IMR-90 (cell line): Measurements from ENCODE around the gene MYH13. TPM values are rescaled to one million over a fixed set of nuclear protein-coding genes. Genes with fewer than 3 reads are reported as not detected.

Experiments used
- ATAC-seq: fragments of 200-7000 bp; cut with Tn5 transposase; 2 replicates; pipeline ENCODE4 v1.9.1; 2020; ENCODE audit warnings: low read depth, mild to moderate bottlenecking, moderate library complexity
- BruUV-seq: library from RNA; stranded (reverse); fragments of 400-500 nt; replicated peaks from 2 replicates; lab custom pipeline; 2021; lab: Mats Ljungman, UMichigan
- CTCF ChIA-PET: fragments of 300-600 bp; formaldehyde crosslinking; extraction: SDS; loops from one replicate; lab custom pipeline; 2021; ENCODE audit warnings: antibody characterized with exemption; lab: Yijun Ruan, JAX
- POLR2A ChIA-PET: fragments of 300-600 bp; sonication (Branson Sonifier 250); formaldehyde crosslinking; loops from one replicate; lab custom pipeline; 2022; ENCODE audit warnings: antibody characterized with exemption; ENCODE audit not compliant: unreplicated experiment; lab: Charles Lee
- DNase-seq: peaks from one replicate; pipeline ENCODE4 v3.0.0; 2013
- H2AFZ ChIP-seq: replicated peaks from 2 replicates; pipeline ENCODE3; 2013; ENCODE audit warnings: low read length, mild to moderate bottlenecking; ENCODE audit not compliant: poor library complexity
- H2AK5ac ChIP-seq: 2 replicates; pipeline ENCODE4 v1.6.1; 2013; ENCODE audit warnings: low read depth, low read length, inconsistent platforms
- H2AK9ac ChIP-seq: replicated peaks from 2 replicates; pipeline ENCODE3; 2013; ENCODE audit warnings: mild to moderate bottlenecking, low read depth, low read length, moderate library complexity; ENCODE audit not compliant: poor library complexity
- H2BK120ac ChIP-seq: 2 replicates; pipeline ENCODE4 v1.6.1; 2013; ENCODE audit warnings: low read depth, low read length, inconsistent platforms
- H2BK15ac ChIP-seq: 3 replicates; pipeline ENCODE4 v1.6.1; 2013; ENCODE audit warnings: low read depth, low read length, inconsistent platforms
- H2BK20ac ChIP-seq: 2 replicates; pipeline ENCODE4 v1.6.1; 2013; ENCODE audit warnings: low read depth, mild to moderate bottlenecking, inconsistent platforms, low read length, moderate library complexity
- H2BK5ac ChIP-seq: 2 replicates; pipeline ENCODE4 v1.6.1; 2013; ENCODE audit warnings: mild to moderate bottlenecking, low read depth, low read length, inconsistent platforms; ENCODE audit not compliant: poor library complexity, severe bottlenecking
- H3K14ac ChIP-seq: replicated peaks from 2 replicates; pipeline ENCODE4 v1.6.1; 2013; ENCODE audit warnings: low read depth, low read length, inconsistent platforms
- H3K18ac ChIP-seq: 2 replicates; pipeline ENCODE4 v1.6.1; 2013; ENCODE audit warnings: low read depth, low read length, control low read depth
- H3K23ac ChIP-seq: 2 replicates; pipeline ENCODE4 v1.6.1; 2013; ENCODE audit warnings: low read depth, low read length, inconsistent platforms
- H3K27ac ChIP-seq: 2 replicates; pipeline ENCODE4 v1.5.1; 2013; ENCODE audit warnings: mild to moderate bottlenecking, control low read depth, low read length; ENCODE audit not compliant: insufficient read depth
- H3K27me3 ChIP-seq: 2 replicates; pipeline ENCODE4 v1.6.1; 2013; ENCODE audit warnings: low read length; ENCODE audit not compliant: control insufficient read depth, insufficient read depth
- H3K36me3 ChIP-seq: 2 replicates; pipeline ENCODE4 v1.6.1; 2013; ENCODE audit warnings: low read length, mixed read lengths; ENCODE audit not compliant: control insufficient read depth, insufficient read depth
- H3K4ac ChIP-seq: 2 replicates; pipeline ENCODE4 v1.6.1; 2013; ENCODE audit warnings: low read depth, low read length, inconsistent platforms
- H3K4me1 ChIP-seq: 2 replicates; pipeline ENCODE4 v1.6.1; 2013; ENCODE audit warnings: low read length, mixed read lengths; ENCODE audit not compliant: control insufficient read depth, insufficient read depth
- H3K4me2 ChIP-seq: 2 replicates; pipeline ENCODE4 v1.6.1; 2013; ENCODE audit warnings: low read depth, mild to moderate bottlenecking, control low read depth, low read length, moderate library complexity
- H3K4me3 ChIP-seq: 2 replicates; pipeline ENCODE4 v1.5.1; 2013; ENCODE audit warnings: low read depth, mild to moderate bottlenecking, control low read depth, low read length, moderate library complexity; ENCODE audit not compliant: insufficient read depth
- H3K56ac ChIP-seq: 2 replicates; pipeline ENCODE4 v1.6.1; 2013; ENCODE audit warnings: low read length, inconsistent platforms; ENCODE audit not compliant: insufficient read depth; ENCODE audit errors: extremely low read depth
- H3K79me1 ChIP-seq, 2 experiments: 2 replicates each; pipeline ENCODE4 v1.6.1; 2013; ENCODE audit warnings: low read length in 2 of 2, inconsistent platforms in 1 of 2, low read depth in 1 of 2
- H3K9ac ChIP-seq: 2 replicates; pipeline ENCODE4 v1.6.1; 2013; ENCODE audit warnings: low read depth, low read length, control low read depth
- H3K9me1 ChIP-seq: 2 replicates; pipeline ENCODE4 v1.6.1; 2013; ENCODE audit warnings: low read length, inconsistent platforms; ENCODE audit not compliant: insufficient read depth
- H3K9me3 ChIP-seq: 2 replicates; pipeline ENCODE4 v1.6.1; 2013; ENCODE audit warnings: low read length; ENCODE audit not compliant: control insufficient read depth, insufficient read depth
- H4K20me1 ChIP-seq: 2 replicates; pipeline ENCODE4 v1.6.1; 2013; ENCODE audit warnings: low read length, inconsistent platforms; ENCODE audit not compliant: insufficient read depth
- H4K5ac ChIP-seq: 2 replicates; pipeline ENCODE4 v1.6.1; 2013; ENCODE audit warnings: mild to moderate bottlenecking, low read depth, low read length, control low read depth
- H4K8ac ChIP-seq, 2 experiments: 2 replicates each; pipeline ENCODE4 v1.6.1; 2013; ENCODE audit warnings: low read depth in 2 of 2, low read length in 2 of 2, control low read depth in 1 of 2, inconsistent platforms in 1 of 2
- H4K91ac ChIP-seq: 2 replicates; pipeline ENCODE4 v1.6.1; 2013; ENCODE audit warnings: low read depth, low read length, inconsistent platforms; ENCODE audit not compliant: insufficient read depth
- POLR2A ChIP-seq: IDR thresholded peaks from 2 replicates; pipeline ENCODE4 v1.6.1; 2012; ENCODE audit warnings: mild to moderate bottlenecking, low read depth, low read length
- SMC3 ChIP-seq: fragments of 150-350 bp; IDR thresholded peaks from 2 replicates; pipeline ENCODE4 v1.6.1; 2016; ENCODE audit warnings: low read depth, mild to moderate bottlenecking, antibody characterized with exemption, low read length, moderate library complexity
- USF2 ChIP-seq: fragments of 150-350 bp; IDR thresholded peaks from 2 replicates; pipeline ENCODE4 v1.6.1; 2017; ENCODE audit warnings: mild to moderate bottlenecking, antibody characterized with exemption, low read length, low read depth
- WGBS, 2 experiments: methylation state at CpG; one replicate each; pipeline versions ENCODE4 v1.1.5 to v1.1.7; 2013; ENCODE audit warnings: missing lambda C conversion rate in 2 of 2; ENCODE audit not compliant: insufficient read length in 1 of 2; ENCODE audit errors: extremely low coverage in 2 of 2; 5-methylcytosine and 5-hydroxymethylcytosine counted together
- dilution Hi-C: fragments of 300-500 bp; cut with HindIII; formaldehyde crosslinking; loops from one replicate; pipeline ENCODE4 v1.14.3; 2018; ENCODE audit warnings: low sequenced_read_pairs; ENCODE audit not compliant: unreplicated experiment
- in situ Hi-C: fragments of 300-500 bp; cut with MboI; formaldehyde crosslinking; loops from 3 replicates; pipeline ENCODE4 v1.14.3; 2019; ENCODE audit warnings: low sequenced_read_pairs, inconsistent platforms, mixed read lengths
- intact Hi-C: fragments of 100-400 bp; cut with micrococcal nuclease; formaldehyde crosslinking; loops from 2 replicates; pipeline ENCODE4 v1.10.0; 2022
- polyA plus RNA-seq, 3 experiments: library from polyadenylated mRNA; depleted of rRNA; stranded (reverse); fragments of >200 nt; gene quantifications; 2 replicates each; pipeline ENCODE4 v1.2.3, GENCODE V29; 2012; ENCODE audit warnings: low replicate concordance in 1 of 3
- total RNA-seq: library from RNA; depleted of rRNA; stranded (reverse); fragments of >200 nt; gene quantifications from 2 replicates; pipeline ENCODE4 v1.2.3, GENCODE V29; 2012
- TF ChIP-seq, protein P1 (sequence below): conservative IDR thresholded peaks from 2 replicates; pipeline ENCODE4 v1.5.1; 2012; ENCODE audit warnings: mild to moderate bottlenecking, low read depth, low read length, improper control_type of control experiment

The MYH13 gene
- total and polyA plus RNA-seq, 2 of the 4 experiments (the other 2 are of a cell fraction): not detected

DNA sequence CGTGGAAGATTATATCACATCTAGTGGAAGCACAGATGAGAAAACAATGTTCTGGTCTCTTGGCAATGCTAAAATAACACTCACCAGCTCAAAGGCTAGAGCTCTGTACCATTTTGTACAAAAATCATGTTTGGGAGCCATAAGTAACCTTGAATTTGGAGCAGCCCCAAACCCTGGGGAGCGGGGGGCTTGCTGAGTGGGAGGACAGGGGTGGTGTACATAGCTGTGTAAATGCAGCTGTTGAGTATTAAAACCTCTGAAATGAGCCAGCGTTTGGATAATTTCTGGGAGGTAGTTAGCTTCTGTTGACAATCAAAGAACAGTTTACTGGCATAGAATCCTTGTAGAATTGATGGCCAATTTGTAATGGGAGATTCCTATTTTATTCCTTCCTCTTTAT, 44.6 kb upstream of the MYH13 start:
- no peak overlapping the region for H3K4ac ChIP-seq
- intact Hi-C loops: no loop called here
- H2BK5ac ChIP-seq: no peak overlapping the region
- H3K23ac ChIP-seq: no peak overlapping the region
- H2BK20ac ChIP-seq: no peak overlapping the region
- no TSS peak for BruUV-seq
- ChIA-PET POLR2A (no interaction called here), CTCF (no interaction called here)
- H2AK5ac ChIP-seq: no peak overlapping the region
- H3K79me1 ChIP-seq: no peaks in the 10 kb centered on the region
- H2AFZ ChIP-seq: no peak overlapping the region
- dilution Hi-C loops: no loop called here
- ATAC-seq (no peak), DNase-seq (no peak)
- H3K4me3 ChIP-seq: no peak overlapping the region
- H3K9me3 ChIP-seq: no peaks in the 10 kb centered on the region
- no peak overlapping the region for H2AK9ac ChIP-seq
- no peak for TF ChIP-seq POLR2A
- TF ChIP-seq USF2: no peak
- TF ChIP-seq SMC3: no peak
- TF ChIP-seq, protein P1, sequence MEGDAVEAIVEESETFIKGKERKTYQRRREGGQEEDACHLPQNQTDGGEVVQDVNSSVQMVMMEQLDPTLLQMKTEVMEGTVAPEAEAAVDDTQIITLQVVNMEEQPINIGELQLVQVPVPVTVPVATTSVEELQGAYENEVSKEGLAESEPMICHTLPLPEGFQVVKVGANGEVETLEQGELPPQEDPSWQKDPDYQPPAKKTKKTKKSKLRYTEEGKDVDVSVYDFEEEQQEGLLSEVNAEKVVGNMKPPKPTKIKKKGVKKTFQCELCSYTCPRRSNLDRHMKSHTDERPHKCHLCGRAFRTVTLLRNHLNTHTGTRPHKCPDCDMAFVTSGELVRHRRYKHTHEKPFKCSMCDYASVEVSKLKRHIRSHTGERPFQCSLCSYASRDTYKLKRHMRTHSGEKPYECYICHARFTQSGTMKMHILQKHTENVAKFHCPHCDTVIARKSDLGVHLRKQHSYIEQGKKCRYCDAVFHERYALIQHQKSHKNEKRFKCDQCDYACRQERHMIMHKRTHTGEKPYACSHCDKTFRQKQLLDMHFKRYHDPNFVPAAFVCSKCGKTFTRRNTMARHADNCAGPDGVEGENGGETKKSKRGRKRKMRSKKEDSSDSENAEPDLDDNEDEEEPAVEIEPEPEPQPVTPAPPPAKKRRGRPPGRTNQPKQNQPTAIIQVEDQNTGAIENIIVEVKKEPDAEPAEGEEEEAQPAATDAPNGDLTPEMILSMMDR: no peak
- no peaks in the 10 kb centered on the region for H3K27me3 ChIP-seq
- H3K9me1 ChIP-seq: no peaks in the 10 kb centered on the region
- no peak overlapping the region for H3K18ac ChIP-seq
- H3K4me2 ChIP-seq: no peak overlapping the region
- no CpG with 5 or more reads among the region's 3 CpGs for whole genome bisulfite sequencing, 2 experiments
- H4K91ac ChIP-seq: no peak overlapping the region
- H3K36me3 ChIP-seq: no peaks in the 10 kb centered on the region
- H4K5ac ChIP-seq: no peak overlapping the region
- no peak overlapping the region for H3K56ac ChIP-seq
- no peaks in the 10 kb centered on the region for H3K4me1 ChIP-seq
- H4K8ac ChIP-seq: no peak overlapping the region
- in situ Hi-C loops: no loop called here
- no peaks in the 10 kb centered on the region for H4K20me1 ChIP-seq
- no peak overlapping the region for H2BK120ac ChIP-seq
- H3K27ac ChIP-seq: no peak overlapping the region
- no peak overlapping the region for H3K9ac ChIP-seq
- no peak overlapping the region for H3K14ac ChIP-seq
- H2BK15ac ChIP-seq: no peak overlapping the region
